Subcutaneous adipose tissue (tissue), 4 donors: ENCODE measurements around the gene CAPNS1. TPM values are rescaled to one million over a fixed set of nuclear protein-coding genes. Genes with fewer than 3 reads are reported as not detected.

Experiments used
- CTCF ChIP-seq: fragments of 450-650 bp; IDR thresholded peaks from one replicate; pipeline ENCODE4 v1.5.1; 2016; ENCODE audit warnings: low read depth, mild to moderate bottlenecking, control low read depth, antibody characterized with exemption, moderate library complexity
- total RNA-seq, 4 donors: library from RNA; depleted of rRNA; stranded (reverse); fragments of >200 nt; gene quantifications; one replicate each; pipeline ENCODE4 v1.1.0, GENCODE V29; 2016

CAPNS1 gene
- total RNA-seq, 4 donors from 2014 or later: 211 to 331 (median 247) TPM

- no peak for TF ChIP-seq CTCF
Observed at GRCh38 chr19:36198119-36198518, 58.3 kb downstream of the CAPNS1 start.

Other genes starting within 250 kb of the CAPNS1 start
- gene NFKBID, start 239.5 kb upstream of the CAPNS1 start, total RNA-seq: 10 to 100 TPM in 3 of 4 donors, 1 to 10 TPM in 1; 6.8 to 23.3 (median 13.6) TPM
- gene HCST, start 237.5 kb upstream of the CAPNS1 start, total RNA-seq: 10 to 100 TPM in 1 of 4 donors, 1 to 10 TPM in 2, not detected in 1; 2.9 to 72.6 (median 4.7) TPM
- 1,000 to 10,000 TPM in 1 of 4 donors, 100 to 1,000 TPM in 2, 10 to 100 TPM in 1; 99.8 to 1,341 (median 209) TPM for gene TYROBP, start 231.8 kb upstream of the CAPNS1 start, total RNA-seq
- gene LRFN3, start 203.7 kb upstream of the CAPNS1 start, total RNA-seq: 1 to 10 TPM; 2.5 to 6.6 (median 4.3) TPM
- gene SDHAF1, start 144.9 kb upstream of the CAPNS1 start, total RNA-seq: 10 to 100 TPM in 3 of 4 donors, 1 to 10 TPM in 1; 8.6 to 59.9 (median 42.5) TPM
- gene SYNE4, start 131.3 kb upstream of the CAPNS1 start, total RNA-seq: 1 to 10 TPM in 1 of 4 donors, not detected in 3; 1.5 TPM
- 10 to 100 TPM; 16.7 to 31.1 (median 18.6) TPM for gene ALKBH6, start 125.9 kb upstream of the CAPNS1 start, total RNA-seq
- gene CLIP3, start 107.2 kb upstream of the CAPNS1 start, total RNA-seq: 10 to 100 TPM in 1 of 4 donors, 1 to 10 TPM in 3; 3.8 to 11.9 (median 8.4) TPM
- 10 to 100 TPM in 1 of 4 donors, 1 to 10 TPM in 3; 2.9 to 10.5 (median 9.3) TPM for gene THAP8, start 85.8 kb upstream of the CAPNS1 start, total RNA-seq
- gene WDR62, start 85.2 kb upstream of the CAPNS1 start, total RNA-seq: 1 to 10 TPM in 1 of 4 donors, under 1 TPM in 2, not detected in 1; 0.34 to 1.1 (median 0.44) TPM
- gene OVOL3, start 28.9 kb upstream of the CAPNS1 start, total RNA-seq: not detected
- 10 to 100 TPM; 31.3 to 76.1 (median 35.5) TPM for gene POLR2I, start 25.2 kb upstream of the CAPNS1 start, total RNA-seq
- 100 to 1,000 TPM in 2 of 4 donors, 10 to 100 TPM in 2; 89.8 to 132 (median 111) TPM for gene TBCB, start 24.6 kb upstream of the CAPNS1 start, total RNA-seq
- gene COX7A1, start 12.4 kb downstream of the CAPNS1 start, total RNA-seq: 100 to 1,000 TPM in 1 of 4 donors, 10 to 100 TPM in 3; 18.2 to 111 (median 72.9) TPM
- 1 to 10 TPM; 2.9 to 6.6 (median 5.1) TPM for gene ZNF565, start 74.6 kb downstream of the CAPNS1 start, total RNA-seq
- gene ZNF146, start 75.0 kb downstream of the CAPNS1 start, total RNA-seq: 10 to 100 TPM; 39.1 to 76.4 (median 69.2) TPM
- 1 to 10 TPM; 4.9 to 7.3 (median 5.7) TPM for gene ZFP14, start 239.1 kb downstream of the CAPNS1 start, total RNA-seq